Esophagus muscularis mucosa (tissue), 2 donors: ENCODE measurements around the gene SLC25A33.

Experiments used
- EP300 ChIP-seq: sonication (generic); formaldehyde crosslinking; IDR thresholded peaks from one replicate; pipeline ENCODE4 v1.6.1; 2017; ENCODE audit warnings: antibody characterized with exemption
- POLR2A ChIP-seq: fragments of 450-650 bp; IDR thresholded peaks from one replicate; pipeline ENCODE4 v1.6.1; 2017; ENCODE audit warnings: antibody characterized with exemption, moderate library complexity, mild to moderate bottlenecking, low read depth

DNA sequence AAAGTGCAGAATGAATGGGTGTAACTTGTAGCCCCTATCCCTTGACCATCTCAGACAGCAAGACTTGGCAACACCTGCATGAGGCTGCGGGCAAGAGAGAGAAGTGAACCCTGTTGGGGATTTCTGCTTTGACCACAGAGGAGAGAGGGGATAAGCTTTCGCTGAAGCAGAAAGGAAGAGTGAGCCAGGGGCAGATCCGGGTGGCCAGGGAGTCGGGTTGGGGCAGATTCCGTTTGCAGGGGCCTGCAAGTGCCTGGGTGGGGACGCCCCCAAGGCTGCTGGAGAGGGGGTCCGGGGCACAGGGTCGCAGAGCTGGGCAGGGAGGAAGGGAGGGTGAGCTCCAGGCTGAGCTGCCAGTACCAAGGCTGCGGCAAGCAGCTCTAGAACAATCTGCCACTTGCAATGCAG is 86.9 kb downstream of the SLC25A33 start:
- TF ChIP-seq EP300 (no peak), POLR2A (no peak)
